Stimulated activated naive B cell treated with anti-CD40 and anti-IgM and Interleukin-4, amounts not matched to agents 10 μg/mL and 1 μg/mL and 100 μg/mL, for 72 hours (primary cell): ENCODE results near the gene KCNQ1OT1.
A peak's percentile ranks its signal among the peaks of the same experiment; 100 is the strongest.

Experiments used
- ATAC-seq, 2 donors: fragments of 150-1000 bp; cut with Tn5 transposase; replicated peaks; 2 replicates each; pipeline ENCODE4 v1.10.0; 2021; ENCODE audit warnings: moderate library complexity in 1 of 2
- DNase-seq: peaks from one replicate; pipeline ENCODE4 v3.0.0; 2021
- H3K27ac Mint-ChIP-seq: one replicate; pipeline ENCODE4 v1.8.0; 2022; ENCODE audit warnings: mild to moderate bottlenecking, mixed read lengths
- H3K27me3 Mint-ChIP-seq, 2 donors: one replicate each; pipeline ENCODE4 v1.8.0; 2022; ENCODE audit warnings: mixed read lengths in 2 of 2
- H3K36me3 Mint-ChIP-seq, 2 donors: one replicate each; pipeline ENCODE4 v1.8.0; 2022; ENCODE audit warnings: mixed read lengths in 2 of 2, mild to moderate bottlenecking in 1 of 2
- H3K4me1 Mint-ChIP-seq, 2 donors: one replicate each; pipeline ENCODE4 v1.8.0; 2022; ENCODE audit warnings: mixed read lengths in 2 of 2, mild to moderate bottlenecking in 1 of 2
- H3K4me3 Mint-ChIP-seq, 2 donors: one replicate each; pipeline ENCODE4 v1.8.0; 2022; ENCODE audit warnings: mild to moderate bottlenecking in 2 of 2, mixed read lengths in 2 of 2, moderate library complexity in 1 of 2
- H3K9me3 Mint-ChIP-seq, 2 donors: one replicate each; pipeline ENCODE4 v1.8.0; 2022; ENCODE audit warnings: mixed read lengths in 2 of 2, mild to moderate bottlenecking in 1 of 2

KCNQ1OT1 gene

DNA sequence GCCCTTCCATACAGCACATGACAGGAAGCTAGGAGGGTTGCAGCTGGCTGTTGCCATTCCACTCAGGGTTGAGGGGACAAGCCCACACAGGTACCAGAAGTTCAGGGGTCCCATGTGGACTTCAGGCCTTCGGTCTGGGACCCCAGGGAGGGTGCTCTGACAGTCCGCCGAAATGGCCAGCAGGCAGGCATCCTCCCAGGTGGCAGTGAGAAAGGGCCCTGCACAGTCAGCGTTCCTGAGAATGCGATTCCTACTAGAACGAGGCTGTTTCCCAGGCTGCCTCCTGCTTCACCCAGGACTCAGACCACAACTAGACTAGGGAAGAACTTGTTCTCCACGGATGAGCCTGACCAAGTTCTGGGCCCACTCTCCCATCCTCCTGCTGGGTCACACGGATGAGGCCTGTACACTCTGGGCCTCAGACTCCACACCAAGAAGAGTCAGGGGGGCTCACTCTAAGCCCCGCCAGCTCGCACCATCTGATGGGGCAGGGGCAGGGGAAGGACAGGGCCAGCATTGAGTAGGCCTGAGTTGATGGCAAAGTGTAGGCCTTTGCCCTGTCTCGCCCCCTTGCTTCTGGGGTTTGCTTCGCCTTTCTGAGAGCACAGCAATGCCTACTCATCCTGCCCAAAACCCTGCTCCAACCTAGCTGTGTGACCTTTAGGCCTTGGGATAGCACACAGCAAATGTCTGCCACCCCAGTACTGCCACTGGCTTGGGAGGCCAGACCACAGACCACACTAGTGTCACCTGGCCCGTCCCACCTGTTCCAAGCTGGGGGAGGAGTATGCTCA, 14.0 kb downstream of the KCNQ1OT1 start:
- Mint-ChIP-seq H3K4me3 (no peak overlapping the region), H3K9me3 (no peaks in the 10 kb centered on the region), H3K36me3 (peaks cover 0 to 6% of the 10 kb centered on the region in 2 donors), H3K27ac (no peak overlapping the region), H3K27me3 (no peaks in the 10 kb centered on the region), H3K4me1 (peaks cover 15 to 21% of the 10 kb centered on the region in 2 donors)
- no peak for DNase-seq
- no peak for ATAC-seq

DNA sequence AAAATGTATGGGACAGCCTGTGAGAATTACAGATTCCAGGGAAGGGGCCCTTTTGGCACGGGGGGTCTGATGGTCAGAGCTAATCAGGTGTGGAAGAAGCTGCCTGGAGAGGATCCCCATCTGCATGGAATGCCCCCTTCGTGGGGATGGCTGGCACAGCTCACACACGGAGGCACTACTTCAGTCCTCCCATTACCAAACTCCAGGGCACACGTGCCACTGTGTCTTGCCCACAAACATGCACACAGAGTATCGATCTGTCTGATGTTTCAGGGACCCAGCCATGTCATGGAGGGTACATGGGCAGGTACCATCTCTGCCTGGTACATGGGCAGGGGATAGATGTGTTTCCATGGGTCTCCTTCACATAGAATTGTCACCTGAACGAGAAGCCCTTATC, 14.7 kb downstream of the KCNQ1OT1 start:
- ATAC-seq, result no peak
- no peak overlapping the region for H3K27ac Mint-ChIP-seq
- peaks cover 15 to 21% of the 10 kb centered on the region in 2 donors for H3K4me1 Mint-ChIP-seq
- no peak overlapping the region for H3K4me3 Mint-ChIP-seq
- no peaks in the 10 kb centered on the region for H3K27me3 Mint-ChIP-seq
- no peak for DNase-seq
- H3K9me3 Mint-ChIP-seq, result no peaks in the 10 kb centered on the region
- H3K36me3 Mint-ChIP-seq, result peaks cover 0 to 3% of the 10 kb centered on the region in 2 donors

- no peak for ATAC-seq
- H3K27ac Mint-ChIP-seq, result no peak overlapping the region
Observed at GRCh38 chr11:2684581-2684980, 15.2 kb downstream of the KCNQ1OT1 start.

GRCh38 chr11:2683806-2684205, 16.0 kb downstream of the KCNQ1OT1 start:
- no peak overlapping the region for H3K27ac Mint-ChIP-seq
- ATAC-seq, result no peak
- H3K27me3 Mint-ChIP-seq, result no peaks in the 10 kb centered on the region
- no peaks in the 10 kb centered on the region for H3K9me3 Mint-ChIP-seq
- peaks cover 12 to 17% of the 10 kb centered on the region in 2 donors for H3K4me1 Mint-ChIP-seq
- no peaks in the 10 kb centered on the region for H3K36me3 Mint-ChIP-seq
- no peak overlapping the region for H3K4me3 Mint-ChIP-seq
- no peak for DNase-seq

More at GRCh38 chr11:2684581-2684980, 15.2 kb downstream of the KCNQ1OT1 start:
- Mint-ChIP-seq H3K4me1 (peaks cover 13 to 17% of the 10 kb centered on the region in 2 donors), H3K27me3 (no peaks in the 10 kb centered on the region), H3K36me3 (no peaks in the 10 kb centered on the region), H3K4me3 (no peak overlapping the region), H3K9me3 (no peaks in the 10 kb centered on the region)
- no peak for DNase-seq

DNA sequence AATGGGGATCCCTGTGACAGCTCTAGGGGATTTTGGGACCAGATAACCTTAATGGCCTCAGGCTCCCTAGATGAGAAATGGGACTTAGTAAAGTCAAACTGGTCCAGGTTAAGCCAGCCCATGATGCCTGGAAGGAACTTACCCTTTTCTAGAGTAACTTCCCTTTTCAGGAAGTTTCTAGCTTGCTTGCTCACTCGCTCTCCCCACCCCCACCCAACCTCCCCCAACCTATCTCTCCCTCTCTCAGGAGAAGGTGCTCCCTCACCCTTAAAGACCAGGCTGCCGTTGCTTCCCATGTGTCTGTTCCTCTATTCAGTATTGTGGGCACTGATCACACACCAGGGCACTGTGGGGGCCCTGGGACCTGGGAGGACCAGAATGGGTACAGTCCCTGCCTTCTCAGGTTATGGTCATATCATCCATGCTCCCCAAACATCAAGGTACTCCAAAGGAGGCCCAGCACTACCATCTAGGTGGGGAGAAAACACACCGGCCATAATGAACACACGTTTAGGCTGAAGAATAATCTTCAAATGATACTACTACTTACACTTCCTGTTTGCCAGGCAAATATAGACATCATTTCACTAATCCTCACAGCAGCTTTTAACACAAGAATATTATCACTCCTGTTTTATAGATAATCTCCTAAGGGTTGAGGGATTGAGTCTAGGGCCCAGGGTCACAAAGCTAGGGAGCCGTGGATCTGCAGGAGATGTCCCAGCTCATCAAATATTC, 18.2 kb downstream of the KCNQ1OT1 start:
- no peaks in the 10 kb centered on the region for H3K9me3 Mint-ChIP-seq
- peaks cover 19 to 30% of the 10 kb centered on the region in 2 donors for H3K4me1 Mint-ChIP-seq

DNA sequence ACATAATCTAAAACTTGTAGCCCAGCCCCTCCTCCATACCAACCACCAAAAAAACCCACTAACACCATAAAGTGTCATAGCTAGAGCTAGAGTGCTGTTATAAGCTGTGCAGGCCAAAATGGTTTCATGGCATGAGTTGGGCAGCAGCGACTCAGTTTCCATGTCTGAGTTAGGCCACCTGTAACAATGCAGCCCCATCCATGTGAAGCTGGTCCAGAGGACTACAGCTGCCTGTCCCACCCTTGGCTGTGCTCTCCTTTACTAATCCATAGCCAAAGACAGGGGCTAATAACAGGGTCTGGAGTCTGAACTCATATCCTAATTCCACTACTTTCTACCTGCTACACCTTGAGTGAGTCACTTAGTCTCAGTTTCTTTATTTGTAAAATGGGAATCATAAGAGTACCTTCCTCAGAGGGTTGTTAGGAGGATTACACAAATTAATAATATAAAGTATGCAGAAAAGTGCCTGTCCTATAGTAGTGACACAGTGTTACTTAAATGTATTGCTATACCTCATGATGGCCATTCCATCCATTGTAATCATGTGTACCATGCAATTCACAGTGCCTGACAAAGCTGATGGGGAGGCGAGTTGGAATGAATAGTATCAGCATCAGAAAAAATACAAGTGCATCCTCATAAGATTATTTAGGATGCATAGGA, 20.6 kb downstream of the KCNQ1OT1 start:
- H3K4me1 Mint-ChIP-seq, result peaks cover 26 to 35% of the 10 kb centered on the region in 2 donors
- no peak for ATAC-seq
- H3K4me3 Mint-ChIP-seq, result no peak overlapping the region

More for the DNA sequence above, 18.2 kb downstream of the KCNQ1OT1 start:
- Mint-ChIP-seq H3K4me3 (peak overlapping the region; percentile 32 to 48), H3K27ac (peak overlapping the region; percentile 72), H3K36me3 (peaks cover 0 to 3% of the 10 kb centered on the region in 2 donors), H3K27me3 (no peaks in the 10 kb centered on the region)
- ATAC-seq (peak; percentile 44 to 49), DNase-seq (no peak)

GRCh38 chr11:2678396-2678795, 21.4 kb downstream of the KCNQ1OT1 start:
- ATAC-seq (no peak), DNase-seq (no peak)
- H3K4me1 Mint-ChIP-seq, result peaks cover 29 to 35% of the 10 kb centered on the region in 2 donors
- no peak overlapping the region for H3K4me3 Mint-ChIP-seq
- H3K36me3 Mint-ChIP-seq, result peaks cover 4 to 11% of the 10 kb centered on the region in 2 donors
- H3K9me3 Mint-ChIP-seq, result no peaks in the 10 kb centered on the region
- H3K27ac Mint-ChIP-seq, result no peak overlapping the region
- H3K27me3 Mint-ChIP-seq, result no peaks in the 10 kb centered on the region

More for the DNA sequence above, 20.6 kb downstream of the KCNQ1OT1 start:
- Mint-ChIP-seq H3K36me3 (peaks cover 2 to 8% of the 10 kb centered on the region in 2 donors), H3K9me3 (no peaks in the 10 kb centered on the region), H3K27me3 (no peaks in the 10 kb centered on the region), H3K27ac (no peak overlapping the region)
- DNase-seq, result no peak

- no peak for DNase-seq
- no peaks in the 10 kb centered on the region for H3K27me3 Mint-ChIP-seq
- no peak overlapping the region for H3K27ac Mint-ChIP-seq
- H3K36me3 Mint-ChIP-seq, result peaks cover 4 to 11% of the 10 kb centered on the region in 2 donors
- H3K4me3 Mint-ChIP-seq, result no peak overlapping the region
- H3K9me3 Mint-ChIP-seq, result no peaks in the 10 kb centered on the region
- ATAC-seq, result peak; percentile 84 to 86
- peaks cover 27 to 33% of the 10 kb centered on the region in 2 donors for H3K4me1 Mint-ChIP-seq
Observed at GRCh38 chr11:2677127-2677526, 22.7 kb downstream of the KCNQ1OT1 start.

- no peaks in the 10 kb centered on the region for H3K27me3 Mint-ChIP-seq
- peaks cover 4 to 11% of the 10 kb centered on the region in 2 donors for H3K36me3 Mint-ChIP-seq
- H3K9me3 Mint-ChIP-seq, result no peaks in the 10 kb centered on the region
- H3K4me1 Mint-ChIP-seq, result peaks cover 19 to 27% of the 10 kb centered on the region in 2 donors
- no peak for ATAC-seq
- H3K4me3 Mint-ChIP-seq, result no peak overlapping the region
- H3K27ac Mint-ChIP-seq, result no peak overlapping the region
- no peak for DNase-seq
Observed at GRCh38 chr11:2675540-2675939, 24.3 kb downstream of the KCNQ1OT1 start.

- no peaks in the 10 kb centered on the region for H3K9me3 Mint-ChIP-seq
- no peak for DNase-seq
- H3K4me1 Mint-ChIP-seq, result peaks cover 23 to 31% of the 10 kb centered on the region in 2 donors
- H3K36me3 Mint-ChIP-seq, result peaks cover 4 to 11% of the 10 kb centered on the region in 2 donors
- H3K27ac Mint-ChIP-seq, result no peak overlapping the region
- H3K27me3 Mint-ChIP-seq, result no peaks in the 10 kb centered on the region
- no peak overlapping the region for H3K4me3 Mint-ChIP-seq
- ATAC-seq, result no peak
Observed at GRCh38 chr11:2674658-2675131, 25.1 kb downstream of the KCNQ1OT1 start.

- no peaks in the 10 kb centered on the region for H3K9me3 Mint-ChIP-seq
- no peak overlapping the region for H3K27ac Mint-ChIP-seq
- no peaks in the 10 kb centered on the region for H3K27me3 Mint-ChIP-seq
- peaks cover 23 to 31% of the 10 kb centered on the region in 2 donors for H3K4me1 Mint-ChIP-seq
- no peak overlapping the region for H3K4me3 Mint-ChIP-seq
- DNase-seq, result no peak
- H3K36me3 Mint-ChIP-seq, result peaks cover 4 to 11% of the 10 kb centered on the region in 2 donors
- ATAC-seq, result no peak
Observed at GRCh38 chr11:2673871-2674471, 25.8 kb downstream of the KCNQ1OT1 start.

- H3K4me3 Mint-ChIP-seq, result no peak overlapping the region
- DNase-seq (no peak), ATAC-seq (no peak)
- H3K27ac Mint-ChIP-seq, result no peak overlapping the region
- H3K36me3 Mint-ChIP-seq, result peaks cover 4 to 13% of the 10 kb centered on the region in 2 donors
- no peaks in the 10 kb centered on the region for H3K9me3 Mint-ChIP-seq
- H3K4me1 Mint-ChIP-seq, result peaks cover 23 to 31% of the 10 kb centered on the region in 2 donors
- H3K27me3 Mint-ChIP-seq, result no peaks in the 10 kb centered on the region
Observed at GRCh38 chr11:2673250-2673610, 26.6 kb downstream of the KCNQ1OT1 start.

- H3K36me3 Mint-ChIP-seq, result peaks cover 4 to 12% of the 10 kb centered on the region in 2 donors
- no peak overlapping the region for H3K27ac Mint-ChIP-seq
- no peaks in the 10 kb centered on the region for H3K9me3 Mint-ChIP-seq
- no peaks in the 10 kb centered on the region for H3K27me3 Mint-ChIP-seq
- DNase-seq (no peak), ATAC-seq (no peak)
- peaks cover 23 to 29% of the 10 kb centered on the region in 2 donors for H3K4me1 Mint-ChIP-seq
- H3K4me3 Mint-ChIP-seq, result no peak overlapping the region
Observed at GRCh38 chr11:2672553-2673249, 27.1 kb downstream of the KCNQ1OT1 start.
